IPS-18a (cell line): ENCODE results near the gene BCO2.

Source experiments
- H3K27ac ChIP-seq: one replicate; pipeline ENCODE4 v1.5.1; 2013; ENCODE audit warnings: low read length
- H3K27me3 ChIP-seq: one replicate; pipeline ENCODE4 v1.6.1; 2013; ENCODE audit warnings: mild to moderate bottlenecking, low read length; ENCODE audit not compliant: control insufficient read depth, insufficient read depth
- H3K36me3 ChIP-seq: one replicate; pipeline ENCODE4 v1.6.1; 2013; ENCODE audit warnings: low read depth, low read length; ENCODE audit not compliant: control insufficient read depth
- H3K4me1 ChIP-seq: one replicate; pipeline ENCODE4 v1.6.1; 2013; ENCODE audit warnings: low read depth, low read length; ENCODE audit not compliant: control insufficient read depth
- H3K4me3 ChIP-seq: one replicate; pipeline ENCODE4 v1.5.1; 2013; ENCODE audit warnings: low read length
- H3K9ac ChIP-seq: one replicate; pipeline ENCODE4 v1.6.1; 2013; ENCODE audit warnings: mild to moderate bottlenecking, low read length, moderate library complexity
- H3K9me3 ChIP-seq: one replicate; pipeline ENCODE4 v1.6.1; 2013; ENCODE audit warnings: low read depth, low read length; ENCODE audit not compliant: control insufficient read depth

BCO2 gene

GRCh38 chr11:112265659-112266409, 90.5 kb downstream of the BCO2 start:
- no peaks in the 10 kb centered on the region for H3K27me3 ChIP-seq
- no peaks in the 10 kb centered on the region for H3K36me3 ChIP-seq
- H3K9ac ChIP-seq, result no peak overlapping the region
- no peak overlapping the region for H3K4me3 ChIP-seq
- H3K9me3 ChIP-seq, result no peaks in the 10 kb centered on the region
- no peak overlapping the region for H3K27ac ChIP-seq
- H3K4me1 ChIP-seq, result no peaks in the 10 kb centered on the region

- H3K36me3 ChIP-seq, result no peaks in the 10 kb centered on the region
Observed at GRCh38 chr11:112266410-112266778, 91.1 kb downstream of the BCO2 start.

GRCh38 chr11:112267188-112267591, 91.9 kb downstream of the BCO2 start:
- Histone ChIP-seq H3K9ac (no peak overlapping the region), H3K9me3 (no peaks in the 10 kb centered on the region), H3K4me3 (no peak overlapping the region), H3K27ac (no peak overlapping the region), H3K4me1 (no peaks in the 10 kb centered on the region), H3K36me3 (no peaks in the 10 kb centered on the region), H3K27me3 (no peaks in the 10 kb centered on the region)

More at GRCh38 chr11:112266410-112266778, 91.1 kb downstream of the BCO2 start:
- Histone ChIP-seq H3K27me3 (no peaks in the 10 kb centered on the region), H3K9me3 (no peaks in the 10 kb centered on the region), H3K9ac (no peak overlapping the region), H3K27ac (no peak overlapping the region), H3K4me1 (no peaks in the 10 kb centered on the region), H3K4me3 (no peak overlapping the region)

GRCh38 chr11:112268406-112268805, 93.1 kb downstream of the BCO2 start:
- no peaks in the 10 kb centered on the region for H3K36me3 ChIP-seq
- H3K9me3 ChIP-seq, result no peaks in the 10 kb centered on the region
- H3K4me3 ChIP-seq, result no peak overlapping the region
- no peak overlapping the region for H3K27ac ChIP-seq
- H3K4me1 ChIP-seq, result no peaks in the 10 kb centered on the region
- H3K27me3 ChIP-seq, result no peaks in the 10 kb centered on the region
- H3K9ac ChIP-seq, result no peak overlapping the region
